H1 (cell line): ENCODE results near the gene RIPPLY2. TPM values are rescaled to one million over a fixed set of nuclear protein-coding genes. Genes with fewer than 3 reads are reported as not detected.
"Not testable (repeated sequence)": the region's sequence is repeated elsewhere in the genome, so short reads cannot be mapped to it uniquely, and the experiment has no call there.

Experiments
- CTCF ChIA-PET: fragments of 300-600 bp; sonication (Branson Sonifier 250); formaldehyde crosslinking; loops from one replicate; lab custom pipeline; 2021; ENCODE audit not compliant: partially characterized antibody; lab: Charles Lee
- POLR2A ChIA-PET: fragments of 300-600 bp; sonication (Branson Sonifier 250); formaldehyde crosslinking; loops from one replicate; lab custom pipeline; 2021; ENCODE audit warnings: inconsistent platforms; ENCODE audit not compliant: partially characterized antibody; lab: Charles Lee
- DNase-seq, 2 experiments: peaks; one replicate each; pipeline versions ENCODE4 v3.0.0 to v3.0.0-alpha.2; 2010 to 2022; ENCODE audit warnings: low spot score in 2 of 2, low read depth in 1 of 2, mixed read lengths in 1 of 2
- FAIRE-seq: peaks from 2 replicates; lab custom pipeline; 2011; peaks lifted over from hg19 to GRCh38; lab: Jason Lieb, UNC
- H2AFZ ChIP-seq: 2 replicates; pipeline ENCODE4 v1.8.1; 2012; ENCODE audit warnings: low read length, inconsistent platforms
- H2AK5ac ChIP-seq: 2 replicates; pipeline ENCODE4 v1.6.1; 2013; ENCODE audit warnings: low read depth, low read length
- H2BK120ac ChIP-seq: replicated peaks from 2 replicates; pipeline ENCODE3; 2013; ENCODE audit warnings: low read depth, low read length, inconsistent platforms
- H2BK12ac ChIP-seq: 2 replicates; pipeline ENCODE4 v1.6.1; 2013; ENCODE audit warnings: low read depth, low read length
- H2BK15ac ChIP-seq: 2 replicates; pipeline ENCODE4 v1.6.1; 2013; ENCODE audit warnings: low read length
- H2BK20ac ChIP-seq: 2 replicates; pipeline ENCODE4 v1.6.1; 2013; ENCODE audit warnings: low read length
- H2BK5ac ChIP-seq: 2 replicates; pipeline ENCODE4 v1.6.1; 2013; ENCODE audit warnings: low read depth, low read length
- H3K14ac ChIP-seq: 2 replicates; pipeline ENCODE4 v1.6.1; 2013; ENCODE audit warnings: inconsistent platforms; ENCODE audit not compliant: insufficient read length
- H3K18ac ChIP-seq: 2 replicates; pipeline ENCODE4 v1.6.1; 2013; ENCODE audit warnings: low read length; ENCODE audit errors: extremely low read depth
- H3K23ac ChIP-seq: 2 replicates; pipeline ENCODE4 v1.6.1; 2013; ENCODE audit warnings: inconsistent platforms; ENCODE audit not compliant: insufficient read length
- H3K23me2 ChIP-seq: 2 replicates; pipeline ENCODE4 v1.6.1; 2013; ENCODE audit warnings: low read depth, low read length
- H3K27ac ChIP-seq: 2 replicates; pipeline ENCODE4 v1.6.1; 2011; ENCODE audit warnings: low read depth, low read length, inconsistent platforms
- H3K27me3 ChIP-seq, 4 experiments: replicated peaks in 1 of 4; 1 replicate in 1 of 4; 2 replicates in 3 of 4; pipeline versions ENCODE4 v1.6.1 to v1.8.1; 2011 to 2013; ENCODE audit warnings: low read length in 3 of 4, mild to moderate bottlenecking in 3 of 4, inconsistent platforms in 2 of 4, mixed read lengths in 2 of 4, moderate library complexity in 1 of 4; ENCODE audit not compliant: control insufficient read depth in 3 of 4, insufficient read depth in 3 of 4; ENCODE audit errors: extremely low read depth in 1 of 4
- H3K36me3 ChIP-seq, 4 experiments: 2 replicates each; pipeline versions ENCODE4 v1.6.1 to v1.8.1; 2011 to 2013; ENCODE audit warnings: mild to moderate bottlenecking in 4 of 4, low read length in 3 of 4, moderate library complexity in 2 of 4, control low read depth in 1 of 4, inconsistent platforms in 1 of 4; ENCODE audit not compliant: insufficient read depth in 4 of 4, control insufficient read depth in 2 of 4
- H3K4ac ChIP-seq: replicated peaks from 2 replicates; pipeline ENCODE3; 2013; ENCODE audit warnings: low read length, low read depth, mixed read lengths, inconsistent platforms; ENCODE audit not compliant: insufficient read length
- H3K4me1 ChIP-seq, 4 experiments: replicated peaks in 1 of 4; 1 replicate in 1 of 4; 2 replicates in 3 of 4; pipeline versions ENCODE4 v1.6.1 to v1.8.1; 2011 to 2013; ENCODE audit warnings: low read length in 3 of 4, inconsistent platforms in 2 of 4, mixed read lengths in 1 of 4; ENCODE audit not compliant: insufficient read depth in 4 of 4, control insufficient read depth in 3 of 4
- H3K4me2 ChIP-seq, 2 experiments: 2 replicates each; pipeline versions ENCODE4 v1.6.1 to v1.8.1; 2011 to 2013; ENCODE audit warnings: low read depth in 2 of 2, low read length in 2 of 2, control low read depth in 1 of 2, inconsistent platforms in 1 of 2, mild to moderate bottlenecking in 1 of 2; ENCODE audit not compliant: insufficient read depth in 1 of 2
- H3K4me3 ChIP-seq, 4 experiments: fragments of 200-600, 300-600 bp in 1 of 4; sonication (generic), shearing (Covaris generic), sonication (Bioruptor Twin) in 1 of 4; 2 replicates each; pipeline versions ENCODE4 v1.5.1 to v1.8.1; 2011 to 2016; ENCODE audit warnings: low read length in 4 of 4, low read depth in 3 of 4, control low read depth in 2 of 4, inconsistent platforms in 2 of 4, mild to moderate bottlenecking in 2 of 4, mixed read lengths in 1 of 4, moderate library complexity in 1 of 4; ENCODE audit not compliant: insufficient read depth in 2 of 4; ENCODE audit errors: extremely low read depth in 1 of 4
- H3K56ac ChIP-seq: replicated peaks from 2 replicates; pipeline ENCODE3; 2013; ENCODE audit warnings: low read depth, mild to moderate bottlenecking, mixed read lengths, low read length, inconsistent platforms; ENCODE audit not compliant: insufficient read length
- H3K79me1 ChIP-seq: 2 replicates; pipeline ENCODE4 v1.6.1; 2013; ENCODE audit warnings: low read depth, low read length, control low read depth
- H3K79me2 ChIP-seq, 2 experiments: 2 replicates each; pipeline versions ENCODE4 v1.6.1 to v1.8.1; 2012 to 2013; ENCODE audit warnings: low read length in 2 of 2, mild to moderate bottlenecking in 2 of 2, inconsistent platforms in 1 of 2; ENCODE audit not compliant: insufficient read depth in 2 of 2, control insufficient read depth in 1 of 2
- H3K9ac ChIP-seq, 4 experiments: replicated peaks in 1 of 4; 1 replicate in 1 of 4; 2 replicates in 3 of 4; pipeline versions ENCODE4 v1.6.1 to v1.8.1; 2011 to 2013; ENCODE audit warnings: low read depth in 3 of 4, low read length in 3 of 4, control low read depth in 2 of 4, mild to moderate bottlenecking in 2 of 4, moderate library complexity in 2 of 4, inconsistent platforms in 1 of 4; ENCODE audit errors: extremely low read depth in 1 of 4
- H3K9me3 ChIP-seq, 2 experiments: 2 replicates each; pipeline versions ENCODE4 v1.6.1 to v1.8.1; 2012 to 2013; ENCODE audit warnings: mild to moderate bottlenecking in 2 of 2, moderate library complexity in 2 of 2, control low read depth in 1 of 2, inconsistent platforms in 1 of 2, low read depth in 1 of 2, low read length in 1 of 2, mixed read lengths in 1 of 2; ENCODE audit not compliant: insufficient read depth in 2 of 2
- H4K20me1 ChIP-seq, 2 experiments: replicated peaks in 1 of 2; 2 replicates each; pipeline versions ENCODE3 to v1.8.1; 2011 to 2013; ENCODE audit warnings: inconsistent platforms in 2 of 2, low read length in 2 of 2, mild to moderate bottlenecking in 1 of 2; ENCODE audit not compliant: insufficient read depth in 2 of 2, control insufficient read depth in 1 of 2
- H4K5ac ChIP-seq: 2 replicates; pipeline ENCODE4 v1.6.1; 2013; ENCODE audit warnings: low read length, low read depth, mixed read lengths, inconsistent platforms; ENCODE audit not compliant: insufficient read length
- H4K8ac ChIP-seq: 2 replicates; pipeline ENCODE4 v1.8.0; 2013; ENCODE audit warnings: mild to moderate bottlenecking, moderate library complexity, low read length, inconsistent platforms; ENCODE audit not compliant: insufficient read depth; ENCODE audit errors: extremely low read depth
- H4K91ac ChIP-seq: replicated peaks from 2 replicates; pipeline ENCODE3; 2013; ENCODE audit warnings: low read length, mixed read lengths, inconsistent platforms; ENCODE audit not compliant: insufficient read length
- YY1 ChIP-seq: IDR thresholded peaks from 2 replicates; pipeline ENCODE4 v1.6.1; 2011; ENCODE audit warnings: low read depth, mild to moderate bottlenecking, low read length
- WGBS, 2 experiments: shearing (Covaris generic) in 1 of 2; methylation state at CpG; one replicate each; pipeline versions ENCODE4 v1.1.6 to v1.1.7; 2013 to 2015; ENCODE audit warnings: low lambda C conversion rate in 2 of 2, mixed read lengths in 2 of 2, inconsistent platforms in 1 of 2, low coverage in 1 of 2, missing lambda C conversion rate in 1 of 2; ENCODE audit not compliant: insufficient replicate concordance in 2 of 2, insufficient coverage in 1 of 2, insufficient read length in 1 of 2; ENCODE audit errors: extremely low coverage in 1 of 2, missing lambda C conversion rate in 1 of 2; 5-methylcytosine and 5-hydroxymethylcytosine counted together
- polyA plus RNA-seq, 7 experiments: library from polyadenylated mRNA; depleted of rRNA in 3 of 7; stranded (reverse) in 5 of 7; unstranded in 2 of 7; fragments of >200 nt in 5 of 7; fragments of 200-250 nt in 2 of 7; gene quantifications; 1 replicate in 5 of 7; 2 replicates in 1 of 7; 4 replicates in 1 of 7; pipeline versions ENCODE4 v1.2.1 to v1.2.3, GENCODE V29; 2011 to 2013; ENCODE audit warnings: missing spikeins in 2 of 7, mixed read lengths in 2 of 7
- total RNA-seq: library from RNA; stranded (reverse); fragmentation: NEBNext Ultra II Directional; extraction: Animal tissue kit (Norgen Biotek cat#: 25700); gene quantifications from 2 replicates; pipeline ENCODE4 v1.2.1, GENCODE V29; 2021

RIPPLY2 gene
- total and polyA plus RNA-seq, 2 of the 8 experiments (the other 6 are each of a cell fraction or from before 2014, with no cell fraction given): 0.74 to 1.5 TPM

GRCh38 chr6:83803492-83803891, 49.7 kb upstream of the RIPPLY2 start:
- 94% methylated on average over 9 of the region's 21 CpGs; no CpG with 5 or more reads in 1 of the 2 experiments for WGBS, 2 experiments
- POLR2A ChIA-PET: not testable (repeated sequence)

More at GRCh38 chr6:83803492-83803891, 49.7 kb upstream of the RIPPLY2 start:
- DNase-seq, H2AFZ ChIP-seq, H4K5ac ChIP-seq, H2BK15ac ChIP-seq, H3K27ac ChIP-seq, H2BK5ac ChIP-seq, H3K4me2 ChIP-seq, H3K9ac ChIP-seq, H4K20me1 ChIP-seq, H3K79me2 ChIP-seq, H3K23me2 ChIP-seq, H3K4ac ChIP-seq, H3K9me3 ChIP-seq, H2BK120ac ChIP-seq, H3K23ac ChIP-seq, H3K14ac ChIP-seq, H2AK5ac ChIP-seq, H2BK20ac ChIP-seq, H3K4me3 ChIP-seq, H3K27me3 ChIP-seq, H3K56ac ChIP-seq, H3K4me1 ChIP-seq, H4K8ac ChIP-seq, H3K36me3 ChIP-seq: not testable (repeated sequence)
- CTCF ChIA-PET: interaction anchor here (0.6 to 3.7 kb wide), 4 partner anchors 35 to 423 kb away, joined by 3 to 25 read pairs (median 4); no protein-coding TSS in a partner anchor
- 0 out of 2 replicates have a peak, but pooled peaks have one; percentile 10 for TF ChIP-seq YY1
- TF ChIP-seq, all 59 proteins: peak for 1; not testable (repeated sequence) for 58
- H4K91ac ChIP-seq, H3K18ac ChIP-seq, H3K79me1 ChIP-seq, FAIRE-seq, H2BK12ac ChIP-seq: not testable (repeated sequence)
